ENCODE data around the gene USP34. TPM values are rescaled to one million over a fixed set of nuclear protein-coding genes. Genes with fewer than 3 reads are reported as not detected.
"Not testable (repeated sequence)": the region's sequence is repeated elsewhere in the genome, so short reads cannot be mapped to it uniquely, and the experiment has no call there.

USP34 gene
- total RNA-seq, 2 donors from 2014 or later = 66.0 to 76.0 TPM

DNA sequence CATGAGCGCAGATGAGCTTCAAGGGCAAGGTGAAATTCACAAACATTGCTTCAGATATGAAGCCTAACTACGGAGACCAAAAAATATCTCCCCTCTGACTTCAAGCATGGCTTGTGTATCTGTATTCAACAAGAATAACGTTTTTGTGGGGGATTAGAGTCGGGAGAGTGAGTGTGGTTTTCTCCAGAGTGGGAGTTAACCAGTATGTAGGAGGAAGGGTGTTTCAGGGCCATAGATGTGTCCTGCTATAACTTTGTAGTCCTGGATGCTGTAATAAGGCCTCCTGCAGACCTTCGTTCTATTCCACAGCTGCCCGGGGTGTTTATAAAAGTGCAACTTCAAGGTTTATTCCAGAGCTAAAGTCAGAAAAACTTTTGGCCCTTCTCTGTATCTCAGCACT is 321.8 kb downstream of the USP34 start:
- H3K4me1 ChIP-seq = peaks cover 0 to 7% of the 10 kb centered on the region in 2 donors
- peaks cover 20% of the 10 kb centered on the region for H3K36me3 ChIP-seq
- DNase-seq (ENCODE audit: low spot score) = no peak
- no peak overlapping the region for H3K27ac ChIP-seq
- H3K27me3 ChIP-seq = no peaks in the 10 kb centered on the region
- H3K9me3 ChIP-seq = no peaks in the 10 kb centered on the region
- H3K4me3 ChIP-seq = no peak overlapping the region
- TF ChIP-seq, protein P1, sequence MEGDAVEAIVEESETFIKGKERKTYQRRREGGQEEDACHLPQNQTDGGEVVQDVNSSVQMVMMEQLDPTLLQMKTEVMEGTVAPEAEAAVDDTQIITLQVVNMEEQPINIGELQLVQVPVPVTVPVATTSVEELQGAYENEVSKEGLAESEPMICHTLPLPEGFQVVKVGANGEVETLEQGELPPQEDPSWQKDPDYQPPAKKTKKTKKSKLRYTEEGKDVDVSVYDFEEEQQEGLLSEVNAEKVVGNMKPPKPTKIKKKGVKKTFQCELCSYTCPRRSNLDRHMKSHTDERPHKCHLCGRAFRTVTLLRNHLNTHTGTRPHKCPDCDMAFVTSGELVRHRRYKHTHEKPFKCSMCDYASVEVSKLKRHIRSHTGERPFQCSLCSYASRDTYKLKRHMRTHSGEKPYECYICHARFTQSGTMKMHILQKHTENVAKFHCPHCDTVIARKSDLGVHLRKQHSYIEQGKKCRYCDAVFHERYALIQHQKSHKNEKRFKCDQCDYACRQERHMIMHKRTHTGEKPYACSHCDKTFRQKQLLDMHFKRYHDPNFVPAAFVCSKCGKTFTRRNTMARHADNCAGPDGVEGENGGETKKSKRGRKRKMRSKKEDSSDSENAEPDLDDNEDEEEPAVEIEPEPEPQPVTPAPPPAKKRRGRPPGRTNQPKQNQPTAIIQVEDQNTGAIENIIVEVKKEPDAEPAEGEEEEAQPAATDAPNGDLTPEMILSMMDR (IDR thresholded peaks at IDR 0.05) = no peak

DNA sequence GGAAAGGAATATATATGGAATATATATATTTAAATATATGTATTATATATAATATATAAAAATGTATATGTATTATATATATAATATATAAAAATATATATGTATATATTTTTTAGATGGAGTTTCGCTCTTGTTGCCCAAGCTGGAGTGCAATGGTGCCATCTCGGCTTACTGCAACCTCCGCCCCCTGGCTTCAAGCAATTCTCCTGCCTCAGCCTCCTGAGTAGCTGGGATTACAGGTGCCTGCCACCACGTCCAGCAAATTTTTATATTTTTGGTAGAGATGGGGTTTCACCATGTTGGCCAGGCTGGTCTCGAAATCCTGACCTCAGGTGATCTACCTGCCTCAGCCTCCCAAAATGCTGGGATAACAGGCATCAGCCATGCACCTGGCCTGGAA is 322.8 kb downstream of the USP34 start:
- not testable (repeated sequence) for H3K4me3 ChIP-seq; H3K27me3 ChIP-seq; H3K9me3 ChIP-seq; H3K27ac ChIP-seq; H3K4me1 ChIP-seq; DNase-seq (ENCODE audit: low spot score)
- peaks cover 20% of the 10 kb centered on the region for H3K36me3 ChIP-seq

DNA sequence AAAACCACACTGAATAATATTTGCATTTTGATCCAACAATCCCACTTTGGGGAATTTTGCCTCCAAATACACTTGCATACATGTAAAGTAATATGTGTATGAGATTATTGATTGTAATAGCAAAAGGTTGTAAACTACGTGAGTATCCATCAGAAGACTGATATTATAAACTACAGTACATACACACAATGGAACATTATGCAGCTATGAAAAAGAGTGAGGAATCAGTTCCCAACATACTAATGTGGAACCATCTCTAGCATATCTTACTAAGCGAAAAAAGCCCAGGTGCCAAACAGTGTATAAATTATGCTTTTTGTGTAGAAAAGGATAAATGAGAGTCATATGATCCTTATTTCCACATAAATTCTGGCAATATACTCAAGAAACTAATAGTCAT is 324.9 kb downstream of the USP34 start:
- peaks cover 0 to 7% of the 10 kb centered on the region in 2 donors for H3K4me1 ChIP-seq
- H3K4me3 ChIP-seq = peak overlapping the region in 1 of 2 donors; percentile 64
- H3K27ac ChIP-seq = no peak overlapping the region
- H3K36me3 ChIP-seq = peaks cover 20% of the 10 kb centered on the region
- no peaks in the 10 kb centered on the region for H3K27me3 ChIP-seq
- no peak for DNase-seq (ENCODE audit: low spot score)
- H3K9me3 ChIP-seq = no peaks in the 10 kb centered on the region
- TF ChIP-seq, protein P1 (IDR thresholded peaks at IDR 0.05) = no peak

DNA sequence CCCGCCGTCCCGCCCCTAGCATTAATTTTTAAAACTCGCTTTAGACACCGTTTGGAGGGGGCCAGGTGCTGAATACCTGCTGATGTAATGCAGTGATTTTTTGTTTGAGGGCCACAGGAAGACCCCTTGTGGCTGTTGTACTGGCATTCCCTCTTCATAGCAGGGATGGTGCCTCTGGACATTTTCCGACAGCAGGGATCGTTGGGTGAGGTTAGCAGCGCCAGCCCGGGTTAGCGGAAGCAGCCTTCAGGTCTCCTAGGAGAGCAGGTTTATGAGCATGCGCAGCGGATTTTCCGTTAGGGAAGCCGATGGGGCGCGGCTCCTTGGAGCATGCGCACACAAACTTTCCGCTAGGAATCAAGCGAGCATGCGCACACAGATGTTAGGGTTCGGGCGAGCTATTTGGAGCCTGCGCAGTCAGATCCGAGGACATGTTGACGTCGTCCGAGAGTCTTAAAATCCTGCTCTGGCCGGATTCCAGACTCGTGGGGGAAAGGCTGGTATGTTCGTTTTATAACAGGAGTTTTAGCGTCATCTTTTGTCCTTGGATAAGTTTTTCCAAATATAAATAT is 326.1 kb downstream of the USP34 start:
- H3K4me1 ChIP-seq = peaks cover 0 to 7% of the 10 kb centered on the region in 2 donors
- DNase-seq (ENCODE audit: low spot score) = peak; percentile 96
- H3K27ac ChIP-seq = peak overlapping the region; percentile 83
- TF ChIP-seq, protein P1 (IDR thresholded peaks at IDR 0.05) = no peak
- H3K36me3 ChIP-seq = peaks cover 13% of the 10 kb centered on the region
- no peaks in the 10 kb centered on the region for H3K9me3 ChIP-seq
- H3K27me3 ChIP-seq = no peaks in the 10 kb centered on the region
- H3K4me3 ChIP-seq = peak overlapping the region; percentile 57 to 64

DNA sequence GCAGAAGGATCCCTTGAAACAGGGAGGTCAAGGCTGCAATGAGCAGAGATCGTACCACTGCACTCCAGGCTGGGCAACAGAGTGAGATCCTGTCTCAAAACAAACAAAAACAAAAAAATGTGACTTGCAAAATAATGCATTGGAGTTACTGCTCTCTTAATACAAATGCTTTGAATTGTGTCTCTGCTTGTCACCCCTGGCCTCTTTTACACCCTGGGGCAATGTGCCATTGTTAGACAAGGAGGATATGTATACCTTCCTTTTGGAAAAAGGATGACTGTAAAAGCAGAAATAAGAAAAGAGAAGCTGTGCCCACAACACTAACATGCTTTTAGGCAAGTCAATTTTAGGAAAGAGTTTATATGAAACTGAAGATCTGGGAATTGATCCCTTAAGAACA is 329.7 kb downstream of the USP34 start:
- Histone ChIP-seq H3K4me1 (peaks cover 0 to 7% of the 10 kb centered on the region in 2 donors), H3K9me3 (no peaks in the 10 kb centered on the region), H3K36me3 (no peaks in the 10 kb centered on the region), H3K27me3 (no peaks in the 10 kb centered on the region), H3K4me3 (no peak overlapping the region), H3K27ac (no peak overlapping the region)
- DNase-seq (ENCODE audit: low spot score) = no peak
- TF ChIP-seq, protein P1 (IDR thresholded peaks at IDR 0.05) = no peak

DNA sequence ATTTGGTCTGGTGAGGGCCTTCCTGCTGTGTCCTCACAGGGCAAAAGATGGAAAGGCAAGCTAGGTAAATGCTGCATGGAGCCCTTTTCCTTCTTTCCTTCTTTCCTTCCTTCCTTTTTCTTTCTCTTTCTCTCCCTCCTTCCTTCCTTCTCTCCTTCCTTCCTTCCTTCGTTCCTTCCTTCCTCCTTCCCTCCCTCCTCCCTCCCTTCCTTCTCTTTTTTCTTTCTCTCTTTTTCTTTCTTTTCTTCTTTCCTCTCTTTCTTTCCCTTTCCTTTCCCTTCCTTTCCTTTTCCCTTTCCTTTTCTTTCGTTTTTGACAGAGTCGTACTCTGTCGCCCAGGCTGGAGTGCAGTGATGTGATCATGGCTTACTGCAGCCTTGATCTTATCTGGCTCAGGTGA is 332.0 kb downstream of the USP34 start:
- TF ChIP-seq, protein P1 (IDR thresholded peaks at IDR 0.05) = no peak
- no peak for DNase-seq (ENCODE audit: low spot score)
- no peak overlapping the region for H3K27ac ChIP-seq
- H3K36me3 ChIP-seq = no peaks in the 10 kb centered on the region
- H3K4me3 ChIP-seq = no peak overlapping the region
- H3K9me3 ChIP-seq = no peaks in the 10 kb centered on the region
- no peaks in the 10 kb centered on the region for H3K27me3 ChIP-seq
- no peaks in the 10 kb centered on the region for H3K4me1 ChIP-seq

Other genes with a start within 250 kb of the USP34 start
- 10 to 100 TPM; 44.7 to 56.1 TPM for gene XPO1, start 67.3 kb upstream of the USP34 start, total RNA-seq